ENCODE measurements around the gene RABGAP1L.

- peak in 1 of 3 donors; percentile 97 for TF ChIP-seq CTCF (IDR thresholded peaks at IDR 0.05)
- no peak for TF ChIP-seq POLR2A (IDR thresholded peaks at IDR 0.05)
These were observed 653.3 kb downstream of the RABGAP1L start for GRCh38 chr1:174812656-174813055.

All from lower leg skin (tissue), 3 donors.